HS-5 (cell line): ENCODE data around the gene BCAS3.

ENCODE experiments used
- DNase-seq: peaks from one replicate; pipeline ENCODE4 v3.0.0-alpha.2; 2012; ENCODE audit warnings: low read depth

The BCAS3 gene

GRCh38 chr17:61384692-61385576 is 707.3 kb downstream of the BCAS3 start:
- DNase-seq, result no peak

- DNase-seq, result no peak
These were observed 708.1 kb downstream of the BCAS3 start for GRCh38 chr17:61385577-61386236.

DNA sequence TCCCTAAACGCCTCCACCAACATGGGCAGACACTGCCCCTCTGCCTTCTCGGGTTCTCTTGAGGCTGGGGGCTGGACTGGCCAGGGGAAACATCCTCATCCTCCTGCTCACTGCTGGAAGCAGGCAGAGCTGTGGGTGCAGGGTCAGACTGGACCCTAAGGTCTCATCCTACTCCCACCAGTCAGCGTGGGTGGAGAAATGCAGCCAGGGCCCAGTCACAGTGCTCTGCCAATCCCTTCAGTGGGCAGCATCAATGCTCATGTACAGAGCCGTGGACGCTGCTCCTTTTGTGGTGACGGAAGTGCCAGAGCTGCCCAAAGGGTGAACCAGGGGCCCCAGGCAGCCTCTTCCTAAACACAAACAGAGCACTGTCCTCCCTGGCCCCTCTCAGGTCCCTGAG is 708.6 kb downstream of the BCAS3 start:
- DNase-seq, result no peak

DNA sequence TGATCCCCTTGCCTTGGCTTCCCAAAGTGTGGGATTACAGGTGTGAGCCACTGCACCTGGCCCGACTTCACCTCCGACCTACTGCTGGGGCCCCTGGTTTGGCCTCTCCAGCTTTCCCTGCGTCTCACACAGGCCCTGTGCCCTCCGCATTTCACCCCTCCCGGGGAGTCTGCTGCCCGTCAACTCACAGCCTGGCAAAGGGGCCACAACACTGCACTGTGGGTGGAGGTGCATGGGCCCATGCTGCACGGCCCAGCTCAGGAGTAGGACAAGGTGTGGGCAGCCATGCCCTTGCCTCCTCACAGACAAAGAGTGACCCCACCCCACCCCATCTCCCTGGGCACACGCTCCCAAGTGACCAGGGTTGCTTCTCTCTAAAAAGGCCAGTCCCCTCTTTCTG is 709.4 kb downstream of the BCAS3 start:
- no peak for DNase-seq

DNA sequence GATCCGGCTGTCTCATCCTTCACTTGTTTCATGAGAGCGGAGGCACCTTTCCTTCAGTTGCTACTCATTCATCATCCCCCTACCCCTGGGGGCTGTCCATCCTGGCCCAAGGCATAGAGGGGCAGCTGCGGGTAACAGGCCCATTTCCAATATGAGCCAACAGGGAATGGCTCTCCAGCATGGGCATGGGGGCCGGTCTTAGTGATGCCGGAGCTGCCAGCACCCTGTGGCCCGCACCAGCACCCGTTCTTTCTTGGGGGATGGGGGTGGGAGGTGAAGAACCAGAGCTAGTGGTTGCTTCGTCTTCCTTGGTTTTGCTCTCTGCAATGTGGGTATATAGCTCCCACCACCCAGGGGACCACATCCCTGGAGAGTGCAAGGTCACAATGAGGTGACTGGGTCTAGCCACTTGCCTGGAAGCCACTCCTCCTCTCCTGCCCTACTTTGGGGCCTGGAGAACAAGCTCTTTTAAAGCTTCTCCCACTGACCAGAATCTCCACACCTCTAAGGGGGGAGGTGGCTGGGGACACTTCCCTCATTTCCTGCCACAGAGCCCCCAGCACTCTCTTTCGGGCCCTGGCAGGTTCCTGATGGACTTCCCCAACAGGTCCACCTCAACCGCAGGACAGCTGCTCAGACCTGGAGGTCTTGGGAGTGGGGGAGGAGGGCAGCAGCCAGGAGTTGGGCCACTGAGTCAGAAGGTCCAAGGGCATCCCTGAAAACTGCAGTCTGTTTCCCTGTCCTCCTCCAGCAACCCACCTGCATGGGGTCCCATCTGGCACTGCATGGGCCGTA is 710.1 kb downstream of the BCAS3 start:
- DNase-seq, result no peak

GRCh38 chr17:61388561-61389356 is 711.1 kb downstream of the BCAS3 start:
- DNase-seq, result no peak

DNA sequence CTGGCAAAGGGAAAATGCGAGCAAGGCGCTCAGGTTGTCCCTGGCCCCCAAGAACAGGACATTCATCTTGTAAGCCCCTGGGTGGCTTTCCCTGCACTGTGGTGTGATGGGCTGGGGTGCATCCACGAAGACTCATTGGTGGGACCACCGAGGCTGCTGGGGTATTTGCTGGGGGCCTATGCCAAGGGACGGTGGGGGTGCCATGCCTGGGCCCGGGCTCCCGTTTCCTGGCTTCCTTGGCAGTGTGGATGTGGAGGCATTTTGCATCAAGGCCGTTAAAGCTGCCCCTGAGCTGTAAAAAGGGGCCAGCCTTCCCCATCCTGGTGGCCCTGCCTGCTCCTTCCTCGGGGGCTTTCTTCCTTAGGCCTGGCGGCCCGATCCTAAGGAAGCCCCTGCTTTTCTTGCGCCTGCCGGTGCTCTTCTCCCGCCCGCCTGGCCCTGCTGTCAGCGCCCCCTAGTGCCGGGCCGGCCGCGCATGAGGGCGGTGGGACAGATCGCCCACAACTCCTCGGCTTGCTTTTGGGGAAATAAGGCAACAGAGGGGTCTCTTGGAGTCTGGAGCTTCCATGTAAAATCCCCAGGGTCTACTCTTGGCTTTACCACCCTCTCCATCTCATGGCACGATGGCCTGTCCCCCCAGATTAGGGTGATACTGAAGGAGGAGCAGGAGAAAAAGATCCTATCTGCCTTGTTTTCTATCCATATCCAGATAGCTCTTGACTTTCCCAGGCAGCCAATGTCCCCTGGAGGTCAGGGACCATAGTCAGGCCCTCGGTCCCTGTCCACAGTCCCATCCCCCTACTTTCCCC is 712.2 kb downstream of the BCAS3 start:
- DNase-seq, result no peak

DNA sequence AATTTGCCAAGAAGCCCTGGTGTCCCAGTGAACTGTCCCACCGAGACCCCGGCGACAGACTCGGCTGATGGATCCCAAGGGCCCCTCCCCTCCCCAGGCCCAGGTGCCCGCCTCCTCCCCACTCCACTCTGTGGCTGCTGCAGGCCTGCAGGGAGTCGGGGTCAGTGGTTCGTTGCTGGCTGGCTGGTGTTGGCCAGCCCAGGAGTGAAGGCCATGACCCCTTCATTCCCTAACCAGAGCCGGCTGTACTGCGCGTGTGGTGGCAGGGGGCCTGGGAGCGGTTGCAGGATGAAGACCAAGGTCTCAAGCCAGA is 712.8 kb downstream of the BCAS3 start:
- DNase-seq, result no peak

DNA sequence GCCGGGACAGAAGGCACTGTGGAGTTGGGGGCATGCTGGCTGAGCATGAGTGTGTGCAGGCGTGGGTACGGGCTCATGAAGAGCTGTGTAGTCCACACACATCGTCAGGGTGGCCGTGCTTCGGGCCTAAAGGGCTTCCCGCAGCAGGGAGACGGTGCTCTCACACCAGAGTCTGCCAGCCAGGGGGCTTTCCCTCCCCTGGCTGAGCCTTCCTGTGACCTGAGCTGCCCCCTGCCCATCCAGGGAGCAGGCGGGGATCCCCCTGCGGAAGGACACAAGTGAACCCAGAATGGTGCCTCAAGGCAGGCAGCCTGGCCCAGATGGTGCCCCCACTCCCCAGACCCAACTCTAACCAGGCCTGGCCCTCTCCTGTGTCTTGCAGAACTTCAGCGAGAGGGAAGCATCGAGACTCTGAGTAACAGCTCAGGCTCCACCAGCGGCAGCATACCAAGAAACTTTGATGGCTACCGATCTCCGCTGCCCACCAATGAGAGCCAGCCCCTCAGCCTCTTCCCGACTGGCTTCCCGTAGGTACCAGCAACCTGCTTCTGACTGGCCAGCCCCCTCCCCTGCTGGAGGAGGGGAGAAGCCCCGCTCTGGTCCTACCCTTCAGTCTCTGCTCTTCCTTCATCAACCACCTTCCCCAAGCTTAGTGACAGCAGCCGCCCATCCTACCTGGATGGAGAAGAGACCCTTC is 714.1 kb downstream of the BCAS3 start:
- no peak for DNase-seq

DNA sequence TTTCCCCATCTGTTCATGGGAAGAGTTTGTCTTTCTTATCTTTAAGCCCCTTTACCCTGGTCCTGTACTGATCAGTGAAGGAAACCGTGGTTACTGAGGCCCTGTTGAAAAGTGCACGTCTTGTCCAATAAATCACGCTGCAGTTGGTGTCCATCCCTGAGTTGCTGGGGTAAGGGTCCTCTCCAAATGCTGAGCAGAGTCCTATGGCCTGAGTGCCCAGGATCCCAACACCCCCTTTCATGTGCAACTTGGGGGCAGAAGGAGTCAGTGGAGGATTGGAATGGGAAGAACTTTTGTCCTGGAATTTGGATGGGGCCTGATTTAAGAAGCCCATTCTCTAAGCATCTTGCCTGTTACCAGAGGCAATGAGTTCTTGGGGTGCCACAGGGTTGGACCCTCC is 715.0 kb downstream of the BCAS3 start:
- DNase-seq, result no peak

DNA sequence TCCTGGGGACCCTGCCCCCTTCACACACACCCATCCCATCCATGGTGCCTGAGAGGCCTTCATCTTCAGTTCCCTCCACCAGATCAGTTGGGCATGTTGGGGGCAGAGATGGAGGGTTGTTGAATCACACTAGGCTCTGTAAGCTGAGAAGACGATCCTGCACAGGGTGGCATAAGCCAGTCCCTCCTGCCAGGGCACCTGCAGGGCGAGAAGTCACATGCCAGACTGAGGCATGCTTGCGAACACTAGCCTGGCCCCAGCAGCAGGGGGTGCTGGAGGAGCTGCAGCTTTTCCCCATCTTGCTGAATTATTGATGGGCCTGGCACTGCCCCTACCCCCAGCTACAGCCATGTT is 715.9 kb downstream of the BCAS3 start:
- DNase-seq, result no peak

DNA sequence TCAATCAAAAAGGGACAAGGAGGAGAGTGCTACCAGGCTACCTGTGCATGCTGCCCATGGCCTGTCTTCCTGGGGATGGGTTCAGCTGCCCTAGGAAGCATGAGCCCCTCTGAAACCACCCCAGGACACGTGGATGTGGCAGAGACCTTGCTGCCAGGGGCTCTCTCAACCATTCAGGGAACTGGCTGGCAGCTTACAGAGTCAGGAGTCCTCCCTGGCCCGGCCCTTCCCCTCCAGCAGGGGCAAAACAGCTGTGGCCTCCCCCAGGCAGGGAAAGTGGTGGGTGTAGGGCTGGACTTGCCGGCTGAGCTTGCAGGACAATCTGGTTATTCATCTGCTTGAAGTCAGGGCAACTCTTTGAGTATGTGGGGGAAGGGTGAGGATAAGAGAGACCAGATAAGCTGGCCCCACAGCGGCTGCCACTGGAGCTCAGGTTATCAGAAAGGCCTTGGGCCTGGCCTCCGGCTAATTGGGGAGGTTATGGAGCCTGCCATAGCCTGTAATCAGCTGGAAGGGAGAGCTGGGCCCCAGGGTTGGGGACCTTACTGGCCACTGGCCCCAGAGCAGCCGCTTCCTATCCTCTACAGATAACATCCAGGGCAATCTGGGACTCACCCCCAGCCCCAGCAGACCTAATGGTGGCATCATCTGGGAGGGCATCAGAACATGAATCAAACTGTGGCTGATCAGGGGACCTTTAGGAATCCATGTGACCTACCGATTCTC is 716.4 kb downstream of the BCAS3 start:
- no peak for DNase-seq

DNA sequence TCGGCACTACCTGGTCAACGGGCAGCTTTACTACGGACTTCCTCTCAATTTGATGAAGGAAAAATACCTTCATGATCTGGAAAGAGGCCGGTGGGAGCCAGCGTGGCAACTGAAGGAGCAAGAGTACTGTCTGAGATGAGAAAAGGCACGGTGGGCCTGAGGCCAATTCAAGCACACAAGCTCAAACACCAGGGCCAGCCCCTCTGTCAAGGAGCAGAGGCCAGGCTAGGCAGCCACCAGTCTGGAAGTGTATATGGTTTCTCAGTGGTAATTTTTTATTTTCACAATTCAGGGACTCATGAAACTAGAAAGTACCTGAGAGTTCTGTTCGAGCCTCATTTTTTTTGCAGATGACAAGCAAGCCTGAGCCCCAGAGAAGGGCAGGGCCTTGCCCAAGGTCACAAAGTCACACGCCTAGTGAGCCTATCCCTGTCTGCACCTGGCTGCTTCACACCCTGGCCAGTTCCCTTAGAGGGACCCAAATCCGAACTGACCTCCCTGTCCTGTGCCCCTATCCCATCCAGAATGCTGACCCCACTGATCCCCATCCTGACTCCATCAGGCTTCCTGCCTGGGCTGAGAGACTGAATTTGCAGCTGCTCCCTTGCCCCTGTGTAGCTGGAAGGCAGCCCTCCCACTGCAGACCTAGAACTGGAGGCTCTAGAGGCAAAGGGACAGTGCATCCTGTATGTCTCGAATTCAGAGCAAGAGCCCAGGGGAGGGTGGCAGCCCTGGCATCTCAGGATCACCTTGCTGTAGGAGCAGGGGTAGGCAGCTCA is 717.2 kb downstream of the BCAS3 start:
- no peak for DNase-seq

DNA sequence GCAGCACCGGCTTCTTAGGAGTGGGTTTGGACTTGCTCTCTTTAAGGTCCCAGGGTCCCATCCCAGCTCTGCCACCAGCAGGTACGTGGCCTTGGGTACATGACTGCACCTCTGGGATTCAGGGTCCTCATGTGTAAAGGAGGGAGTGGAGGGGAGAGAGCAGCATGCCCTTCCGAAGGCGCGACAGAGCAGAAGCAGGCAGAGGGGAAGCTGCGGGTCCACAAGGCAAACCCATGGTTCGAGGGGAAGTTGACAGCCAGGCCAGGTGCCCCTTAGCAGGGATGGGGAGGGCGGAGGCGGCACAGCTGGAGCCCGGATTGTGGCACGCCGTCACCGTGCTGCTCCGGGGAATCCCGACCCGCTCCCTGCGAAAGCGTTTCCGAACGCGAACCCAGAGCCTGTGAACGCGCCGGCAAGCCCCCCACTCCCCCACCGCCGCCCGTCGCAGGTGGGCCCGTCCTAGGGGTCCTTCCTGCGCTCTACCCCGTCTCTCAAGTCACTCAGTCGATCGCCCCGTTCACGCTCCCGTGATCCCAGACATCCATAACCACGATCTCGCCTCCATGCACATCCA is 717.8 kb downstream of the BCAS3 start:
- DNase-seq, result no peak

DNA sequence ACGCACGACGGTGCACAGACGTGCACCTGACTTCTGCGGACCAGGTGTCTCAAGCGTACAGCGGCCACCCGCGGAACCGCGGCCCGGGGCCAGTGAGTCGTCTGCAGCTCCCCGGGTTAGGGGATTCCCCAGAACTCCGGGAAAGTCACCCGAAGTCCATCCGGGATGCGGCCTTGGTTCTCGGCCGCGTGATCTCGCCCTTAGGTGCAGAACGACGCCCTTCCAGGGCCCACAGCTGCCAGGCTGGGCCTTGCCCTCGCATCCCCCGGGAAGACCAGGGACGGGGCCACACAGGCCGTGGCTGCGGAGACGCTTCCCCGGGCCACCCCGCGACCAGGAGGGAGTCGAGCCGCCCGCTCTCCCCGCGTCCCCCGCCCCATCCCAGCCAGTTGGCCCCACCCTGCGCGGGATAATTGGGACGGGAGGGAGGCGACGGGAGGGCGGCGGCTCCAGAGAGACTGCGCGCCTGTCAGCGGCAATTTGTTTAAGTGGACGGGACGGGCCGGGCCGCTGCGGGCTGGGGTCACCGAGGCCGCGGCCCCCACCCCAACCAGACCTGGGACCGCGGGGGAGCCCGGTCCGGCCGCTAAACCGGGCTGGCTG is 718.4 kb downstream of the BCAS3 start:
- no peak for DNase-seq

DNA sequence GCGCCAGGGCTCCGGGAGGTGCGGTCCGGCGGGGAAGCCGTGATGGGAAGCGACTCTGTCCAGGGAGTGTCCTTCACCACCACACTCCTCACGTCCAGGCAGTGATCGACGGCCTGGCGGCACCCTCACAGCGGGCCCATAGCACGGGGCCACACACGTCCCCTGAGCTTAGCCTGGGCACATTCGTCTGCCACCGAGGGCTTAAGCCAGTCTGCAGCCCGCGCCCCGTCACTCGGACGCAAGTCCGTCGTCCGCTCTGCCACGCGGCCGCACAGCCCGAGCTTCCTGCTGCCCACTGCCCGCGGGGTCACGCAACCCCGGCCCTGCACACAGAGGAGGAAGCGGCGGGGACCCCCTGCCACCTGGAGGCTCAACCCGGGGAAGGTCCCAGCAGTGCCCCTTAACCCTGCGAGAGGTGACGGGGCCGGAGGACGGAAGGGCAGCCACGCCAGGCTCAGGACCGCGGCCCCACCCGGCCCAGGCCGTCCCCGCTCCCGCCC is 719.0 kb downstream of the BCAS3 start:
- no peak for DNase-seq

DNA sequence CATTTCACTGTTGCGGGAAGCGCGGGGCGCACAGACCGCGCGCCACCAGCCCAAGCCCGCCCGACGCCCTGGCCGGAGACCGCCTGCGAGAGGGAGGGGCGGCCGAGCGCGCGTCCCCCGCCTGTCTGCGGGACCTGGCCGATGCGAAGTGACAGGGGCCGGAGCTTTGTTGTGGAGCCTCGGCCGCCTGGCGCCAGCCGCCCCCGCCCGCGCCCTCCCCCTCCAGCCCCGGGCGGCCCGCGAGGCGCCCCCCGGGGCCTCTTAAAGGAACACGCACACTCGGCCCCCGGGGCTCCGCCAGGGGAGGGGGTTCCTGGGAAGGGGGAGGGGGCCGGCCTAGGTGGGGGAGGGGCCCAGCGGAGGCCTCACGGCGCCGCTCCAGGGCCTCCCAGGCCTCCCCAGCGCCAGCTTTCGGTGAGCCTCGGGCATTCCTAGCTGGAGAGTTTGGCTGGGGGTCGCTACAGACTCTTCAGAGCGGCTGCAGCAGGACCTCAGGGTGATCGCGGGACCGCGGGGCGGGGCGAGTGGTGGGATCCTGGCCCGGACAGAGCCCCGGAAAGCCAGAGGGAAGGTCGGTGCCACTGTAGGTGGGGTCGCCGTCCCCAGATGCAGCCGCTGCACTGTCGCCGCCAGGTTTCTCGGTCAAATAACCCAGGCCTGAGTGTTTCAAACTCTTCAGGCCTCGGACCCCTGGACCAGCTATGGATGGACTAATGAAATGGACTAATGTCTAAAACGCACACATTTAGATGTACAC is 719.6 kb downstream of the BCAS3 start:
- no peak for DNase-seq

GRCh38 chr17:61398721-61399130 is 721.1 kb downstream of the BCAS3 start:
- DNase-seq, result no peak
